ENCODE measurements around the gene PRPS1.

- no peak for TF ChIP-seq TOX (CRISPR knock-in tag; IDR thresholded peaks at IDR 0.05; ENCODE audit: borderline replicate concordance)
- no peak for TF ChIP-seq CSRNP3 (CRISPR knock-in tag; IDR thresholded peaks at IDR 0.05)
- TF ChIP-seq ZFP3 (CRISPR knock-in tag; IDR thresholded peaks at IDR 0.05): no peak
- no peak for TF ChIP-seq ZNF8 (CRISPR knock-in tag; IDR thresholded peaks at IDR 0.05)
- no peak for TF ChIP-seq PATZ1 (CRISPR knock-in tag; IDR thresholded peaks at IDR 0.05; ENCODE audit: borderline replicate concordance)
- TF ChIP-seq BACH2 (CRISPR knock-in tag; IDR thresholded peaks at IDR 0.05; ENCODE audit: borderline replicate concordance): no peak
- no peak for TF ChIP-seq ZNF70 (CRISPR knock-in tag; IDR thresholded peaks at IDR 0.05)
- TF ChIP-seq GLIS3 (CRISPR knock-in tag; IDR thresholded peaks at IDR 0.05): no peak
- TF ChIP-seq CREB5 (CRISPR knock-in tag; IDR thresholded peaks at IDR 0.05; ENCODE audit: low read depth): no peak
- no peak for TF ChIP-seq ISL1 (CRISPR knock-in tag; IDR thresholded peaks at IDR 0.05)
- no peak for TF ChIP-seq RARB (CRISPR knock-in tag; IDR thresholded peaks at IDR 0.05)
These were observed 44.7 kb downstream of the PRPS1 start for GRCh38 chrX:107672955-107673378.
